Fibroblast of lung (primary cell): Measurements from ENCODE around the gene KCNMA1. TPM values are rescaled to one million over a fixed set of nuclear protein-coding genes. Genes with fewer than 3 reads are reported as not detected.

Experiments
- DNase-seq, 2 donors: peaks; one replicate each; pipeline versions ENCODE4 v3.0.0 to v3.0.0-alpha.2; 2010; ENCODE audit warnings: low read depth in 2 of 2
- H2AFZ ChIP-seq: 2 replicates; pipeline ENCODE4 v1.5.1; 2012; ENCODE audit warnings: low read length, control low read depth, inconsistent platforms
- H3K27ac ChIP-seq: 2 replicates; pipeline ENCODE4 v1.5.1; 2011; ENCODE audit warnings: low read length, control low read depth; ENCODE audit not compliant: insufficient read depth
- H3K27me3 ChIP-seq: 2 replicates; pipeline ENCODE4 v1.5.1; 2011; ENCODE audit warnings: mild to moderate bottlenecking, low read length; ENCODE audit not compliant: control insufficient read depth, insufficient read depth
- H3K36me3 ChIP-seq: 2 replicates; pipeline ENCODE4 v1.5.1; 2011; ENCODE audit warnings: low read length; ENCODE audit not compliant: control insufficient read depth, insufficient read depth
- H3K4me1 ChIP-seq: 2 replicates; pipeline ENCODE4 v1.5.1; 2011; ENCODE audit warnings: low read length; ENCODE audit not compliant: control insufficient read depth, insufficient read depth; ENCODE audit errors: extremely low read depth
- H3K4me2 ChIP-seq: 2 replicates; pipeline ENCODE4 v1.5.1; 2011; ENCODE audit warnings: low read length, control low read depth; ENCODE audit not compliant: insufficient read depth; ENCODE audit errors: extremely low read depth
- H3K4me3 ChIP-seq, 4 experiments: fragments of 200-600 bp in 1 of 4; sonication (generic) in 1 of 4; replicated peaks in 1 of 4; 2 replicates each; pipeline ENCODE4 v1.5.1; 2011 to 2016; ENCODE audit warnings: low read length in 4 of 4, low read depth in 3 of 4, mild to moderate bottlenecking in 3 of 4, control low read depth in 2 of 4, inconsistent platforms in 1 of 4, mixed read lengths in 1 of 4; ENCODE audit not compliant: insufficient read depth in 1 of 4; ENCODE audit errors: control extremely low read depth in 1 of 4
- H3K79me2 ChIP-seq: 2 replicates; pipeline ENCODE4 v1.5.1; 2012; ENCODE audit warnings: mild to moderate bottlenecking, low read length, inconsistent platforms; ENCODE audit not compliant: control insufficient read depth, insufficient read depth
- H3K9ac ChIP-seq: 2 replicates; pipeline ENCODE4 v1.5.1; 2011; ENCODE audit warnings: mild to moderate bottlenecking, low read length, control low read depth; ENCODE audit not compliant: insufficient read depth
- H3K9me3 ChIP-seq: 2 replicates; pipeline ENCODE4 v1.5.1; 2012; ENCODE audit warnings: low read depth, low read length; ENCODE audit not compliant: control insufficient read depth, insufficient read depth
- H4K20me1 ChIP-seq: 2 replicates; pipeline ENCODE4 v1.5.1; 2011; ENCODE audit warnings: low read length; ENCODE audit not compliant: control insufficient read depth, insufficient read depth; ENCODE audit errors: extremely low read depth
- CTCF ChIP-seq, 2 donors: IDR thresholded peaks in 1 of 2; conservative IDR thresholded peaks in 1 of 2; 1 replicate in 1 of 2; 2 replicates in 1 of 2; pipeline ENCODE4 v1.5.1; 2011 to 2012; ENCODE audit warnings: low read length in 2 of 2, control low read depth in 1 of 2, inconsistent platforms in 1 of 2, low read depth in 1 of 2, mild to moderate bottlenecking in 1 of 2
- EZH2 ChIP-seq: IDR thresholded peaks from 2 replicates; pipeline ENCODE4 v1.5.1; 2012; ENCODE audit warnings: low read length, control low read depth, mild to moderate bottlenecking; ENCODE audit errors: missing control alignments
- polyA plus RNA-seq, 2 donors: library from polyadenylated mRNA; depleted of rRNA in 1 of 2; stranded (reverse) in 1 of 2; unstranded in 1 of 2; fragments of >200 nt; gene quantifications; 2 replicates each; pipeline ENCODE4 v1.2.1, GENCODE V29; 2011 to 2012; ENCODE audit warnings: missing spikeins in 1 of 2
- total RNA-seq: library from RNA; depleted of rRNA; stranded (reverse); fragments of >200 nt; gene quantifications from 2 replicates; pipeline ENCODE4 v1.2.1, GENCODE V29; 2014

The KCNMA1 gene
- total and polyA plus RNA-seq, 2 donors (not counting 1 experiment from before 2014, with no cell fraction given) = 31.0 to 138 TPM

- Histone ChIP-seq H3K27ac (no peak overlapping the region), H3K79me2 (no peaks in the 10 kb centered on the region), H3K4me3 (no peak overlapping the region), H3K36me3 (no peaks in the 10 kb centered on the region), H3K4me2 (no peak overlapping the region), H3K4me1 (no peaks in the 10 kb centered on the region), H3K9ac (no peak overlapping the region), H4K20me1 (no peaks in the 10 kb centered on the region), H3K9me3 (no peaks in the 10 kb centered on the region), H2AFZ (no peak overlapping the region), H3K27me3 (peaks cover 18% of the 10 kb centered on the region)
- DNase-seq = no peak
- TF ChIP-seq EZH2 (no peak), CTCF (conservative IDR thresholded peaks at IDR 0.05 in 1 of 2, IDR thresholded peaks at IDR 0.05 in 1 of 2; ENCODE audit: low read depth in 1 of 2, low read length in 2 of 2) (no peak)
These were observed 15.6 kb upstream of the KCNMA1 start for GRCh38 chr10:77653210-77653609.

GRCh38 chr10:77649333-77650331 is 12.0 kb upstream of the KCNMA1 start:
- H3K4me2 ChIP-seq = no peak overlapping the region
- H3K27me3 ChIP-seq = peaks cover 13% of the 10 kb centered on the region
- H3K4me1 ChIP-seq = no peaks in the 10 kb centered on the region
- no peaks in the 10 kb centered on the region for H3K36me3 ChIP-seq
- no peak overlapping the region for H3K9ac ChIP-seq
- no peak for DNase-seq
- no peak overlapping the region for H3K27ac ChIP-seq
- no peaks in the 10 kb centered on the region for H3K9me3 ChIP-seq
- no peak for TF ChIP-seq EZH2
- H3K4me3 ChIP-seq = no peak overlapping the region
- H2AFZ ChIP-seq = no peak overlapping the region
- H4K20me1 ChIP-seq = no peaks in the 10 kb centered on the region
- no peaks in the 10 kb centered on the region for H3K79me2 ChIP-seq

- no peak for DNase-seq
- Histone ChIP-seq H3K4me3 (no peak overlapping the region), H2AFZ (no peak overlapping the region), H3K27me3 (peaks cover 13% of the 10 kb centered on the region), H4K20me1 (no peaks in the 10 kb centered on the region), H3K4me1 (no peaks in the 10 kb centered on the region), H3K79me2 (no peaks in the 10 kb centered on the region), H3K9ac (no peak overlapping the region), H3K27ac (no peak overlapping the region), H3K9me3 (no peaks in the 10 kb centered on the region), H3K36me3 (no peaks in the 10 kb centered on the region), H3K4me2 (no peak overlapping the region)
- TF ChIP-seq CTCF (conservative IDR thresholded peaks at IDR 0.05 in 1 of 2, IDR thresholded peaks at IDR 0.05 in 1 of 2; ENCODE audit: low read depth in 1 of 2, low read length in 2 of 2) (no peak), EZH2 (no peak)
These were observed 10.9 kb upstream of the KCNMA1 start for GRCh38 chr10:77648472-77648871.
